HL-60 (cell line): ENCODE data around the gene GPR84.

ENCODE experiments used
- CTCF ChIP-seq: IDR thresholded peaks from one replicate; pipeline ENCODE4 v1.5.1; 2011; ENCODE audit warnings: low read length, control low read depth, inconsistent platforms; ENCODE audit not compliant: insufficient read depth
- POLR2AphosphoS5 ChIP-seq: IDR thresholded peaks from 2 replicates; pipeline ENCODE4 v1.6.1; 2012; ENCODE audit warnings: low read depth

GRCh38 chr12:54338698-54339296, 25.5 kb downstream of the GPR84 start:
- TF ChIP-seq CTCF, result no peak
- TF ChIP-seq POLR2AphosphoS5, result no peak
